HCT116 (cell line): Measurements from ENCODE around the gene TENM4. TPM values are rescaled to one million over a fixed set of nuclear protein-coding genes. Genes with fewer than 3 reads are reported as not detected.

Experiments
- ATAC-seq: fragments of 200-7000 bp; cut with Tn5 transposase; 2 replicates; pipeline ENCODE4 v1.9.1; 2020; ENCODE audit warnings: mild to moderate bottlenecking, moderate library complexity
- BruUV-seq: library from RNA; stranded (reverse); fragments of 400-500 nt; replicated peaks from 2 replicates; lab custom pipeline; 2021; lab: Mats Ljungman, UMichigan
- CTCF ChIA-PET: fragments of 300-600 bp; sonication (Branson Sonifier 250); formaldehyde crosslinking; loops from one replicate; lab custom pipeline; 2021; ENCODE audit warnings: antibody characterized with exemption; lab: Charles Lee
- POLR2A ChIA-PET: fragments of 300-600, 350-600 bp; sonication (Branson Sonifier 250); formaldehyde crosslinking; loops from one replicate; lab custom pipeline; 2021; ENCODE audit warnings: antibody characterized with exemption; lab: Charles Lee
- RAD21 ChIA-PET, 2 experiments: fragments of 300-600 bp; sonication (Branson Sonifier 250); formaldehyde crosslinking; loops; one replicate each; lab custom pipeline; 2023; ENCODE audit warnings: low total read pairs in 2 of 2; ENCODE audit not compliant: uncharacterized antibody in 2 of 2, unreplicated experiment in 2 of 2, low non-redundant PET in 1 of 2; lab: Charles Lee
- DNase-seq: peaks from one replicate; pipeline ENCODE4 v3.0.0-alpha.2; 2010; ENCODE audit warnings: low read depth, low spot score
- H2AFZ ChIP-seq: fragments of 200-600 bp; shearing (Covaris generic), sonication (generic); 2 replicates; pipeline ENCODE4 v1.6.1; 2017; ENCODE audit warnings: low read depth, mixed run types, mixed read lengths, antibody characterized with exemption, low read length; ENCODE audit not compliant: poor library complexity, severe bottlenecking
- H3K27ac ChIP-seq: 2 replicates; pipeline ENCODE4 v1.5.1; 2012; ENCODE audit warnings: low read depth, low read length
- H3K27me3 ChIP-seq: fragments of 200-600 bp; sonication (generic); 2 replicates; pipeline ENCODE4 v1.6.1; 2016; ENCODE audit warnings: mixed run types, low read length, mixed read lengths; ENCODE audit not compliant: insufficient read depth
- H3K36me3 ChIP-seq, 2 experiments: fragments of 200-500 bp in 1 of 2; fragments of 200-600 bp in 1 of 2; sonication (Bioruptor generic) in 1 of 2; sonication (generic) in 1 of 2; 2 replicates each; pipeline versions ENCODE4 v1.5.1 to v1.6.1; 2014 to 2016; ENCODE audit warnings: low read length in 2 of 2, inconsistent platforms in 1 of 2, mixed read lengths in 1 of 2, mixed run types in 1 of 2; ENCODE audit not compliant: insufficient read depth in 2 of 2, control insufficient read depth in 1 of 2
- H3K4me1 ChIP-seq, 2 experiments: fragments of 200-600 bp in 1 of 2; sonication (generic) in 1 of 2; 2 replicates each; pipeline versions ENCODE4 v1.5.1 to v1.6.1; 2012 to 2017; ENCODE audit warnings: low read length in 2 of 2, inconsistent platforms in 1 of 2, mild to moderate bottlenecking in 1 of 2, mixed read lengths in 1 of 2, mixed run types in 1 of 2, moderate library complexity in 1 of 2; ENCODE audit not compliant: insufficient read depth in 2 of 2, control insufficient read depth in 1 of 2
- H3K4me2 ChIP-seq: fragments of 200-600 bp; sonication (generic); 2 replicates; pipeline ENCODE4 v1.6.1; 2017; ENCODE audit warnings: mixed run types, low read length, mixed read lengths
- H3K4me3 ChIP-seq, 2 experiments: fragments of 200-600 bp in 1 of 2; sonication (generic) in 1 of 2; replicated peaks in 1 of 2; 2 replicates each; pipeline ENCODE4 v1.5.1; 2011 to 2016; ENCODE audit warnings: low read length in 2 of 2, control low read depth in 1 of 2, low read depth in 1 of 2, mild to moderate bottlenecking in 1 of 2, mixed read lengths in 1 of 2, mixed run types in 1 of 2
- H3K79me2 ChIP-seq: fragments of 200-600 bp; sonication (generic); 2 replicates; pipeline ENCODE4 v1.6.1; 2017; ENCODE audit warnings: mild to moderate bottlenecking, mixed run types, low read length, moderate library complexity, mixed read lengths; ENCODE audit not compliant: insufficient read depth
- H3K9ac ChIP-seq: fragments of 200-600 bp; sonication (generic); 2 replicates; pipeline ENCODE4 v1.6.1; 2016; ENCODE audit warnings: low read length, mixed read lengths
- H3K9me2 ChIP-seq: fragments of 200-600 bp; sonication (generic), shearing (Covaris generic); 2 replicates; pipeline ENCODE4 v1.6.1; 2017; ENCODE audit warnings: mixed run types, mild to moderate bottlenecking, moderate library complexity; ENCODE audit not compliant: insufficient read depth
- H3K9me3 ChIP-seq, 2 experiments: fragments of 200-500 bp in 1 of 2; fragments of 200-600 bp in 1 of 2; sonication (Bioruptor generic) in 1 of 2; sonication (generic) in 1 of 2; 2 replicates each; pipeline ENCODE4 v1.6.1; 2014 to 2017; ENCODE audit warnings: low read length in 2 of 2, mixed read lengths in 2 of 2, inconsistent platforms in 1 of 2, low read depth in 1 of 2, mild to moderate bottlenecking in 1 of 2, mixed run types in 1 of 2, moderate library complexity in 1 of 2; ENCODE audit not compliant: control insufficient read depth in 1 of 2, insufficient read depth in 1 of 2
- H4K20me1 ChIP-seq: fragments of 200-600 bp; sonication (generic), shearing (Covaris generic); 2 replicates; pipeline ENCODE4 v1.6.1; 2017; ENCODE audit warnings: mixed run types, mild to moderate bottlenecking, moderate library complexity; ENCODE audit not compliant: insufficient read depth
- ATF3 ChIP-seq: IDR thresholded peaks from 2 replicates; pipeline ENCODE4 v1.6.1; 2012
- ELF1 ChIP-seq: IDR thresholded peaks from 2 replicates; pipeline ENCODE4 v1.6.1; 2012; ENCODE audit warnings: low read depth, borderline replicate concordance
- MAX ChIP-seq: IDR thresholded peaks from 2 replicates; pipeline ENCODE4 v1.6.1; 2012
- REST ChIP-seq: IDR thresholded peaks from 2 replicates; pipeline ENCODE4 v1.6.1; 2012; ENCODE audit warnings: low read depth
- YY1 ChIP-seq: IDR thresholded peaks from 2 replicates; pipeline ENCODE4 v1.6.1; 2011; ENCODE audit warnings: low read length, low read depth, moderate library complexity, mild to moderate bottlenecking; ENCODE audit not compliant: insufficient replicate concordance; ENCODE audit errors: extremely low read depth
- ZNF274 ChIP-seq: fragments of 200-500 bp; sonication (Bioruptor generic); IDR thresholded peaks from 2 replicates; pipeline ENCODE4 v1.6.1; 2014; ENCODE audit warnings: mild to moderate bottlenecking, low read depth, low read length, inconsistent platforms
- intact Hi-C: fragments of 100-400 bp; cut with micrococcal nuclease; formaldehyde crosslinking; loops from 2 replicates; pipeline ENCODE4 v1.10.0; 2022
- total RNA-seq: library from RNA; stranded (reverse); gene quantifications from one replicate; pipeline ENCODE4 v1.2.1, GENCODE V29; 2021; ENCODE audit not compliant: unreplicated experiment

TENM4 gene
- total RNA-seq, 1 experiment from 2014 or later: 0.05 TPM

GRCh38 chr11:79265756-79266322, 175.0 kb downstream of the TENM4 start:
- H3K4me2 ChIP-seq: no peak overlapping the region
- RAD21 ChIA-PET: no interaction called here
- no peak overlapping the region for H3K9ac ChIP-seq
- no peak for ATAC-seq
- no TSS peak for BruUV-seq
- POLR2A ChIA-PET: no interaction called here
- CTCF ChIA-PET: no interaction called here
- H3K9me3 ChIP-seq: no peaks in the 10 kb centered on the region
- H3K79me2 ChIP-seq: no peaks in the 10 kb centered on the region
- no peaks in the 10 kb centered on the region for H4K20me1 ChIP-seq
- no peak overlapping the region for H3K27ac ChIP-seq
- no peak overlapping the region for H2AFZ ChIP-seq
- H3K36me3 ChIP-seq: no peaks in the 10 kb centered on the region
- TF ChIP-seq MAX: no peak
- TF ChIP-seq YY1: no peak
- no peak for TF ChIP-seq ZNF274
- no peak for TF ChIP-seq ATF3
- TF ChIP-seq ELF1: no peak
- TF ChIP-seq REST: no peak
- TF ChIP-seq, all 23 proteins: peak for 0
- Histone ChIP-seq H3K4me3 (no peak overlapping the region), H3K4me1 (no peaks in the 10 kb centered on the region), H3K9me2 (no peaks in the 10 kb centered on the region), H3K27me3 (0 out of 2 replicates have a peak, but pooled peaks cover 19% of the 10 kb centered on the region)
- intact Hi-C loops: no loop called here
- DNase-seq: no peak
